SK-N-SH treated with all-trans-retinoic acid at 6 μM for 48 hours (cell line): ENCODE data around the gene LUC7L3.

Experiments used
- CREB5 ChIP-seq: fragments of 250-450 bp; sonication (Bioruptor Pico); IDR thresholded peaks from 2 replicates; pipeline ENCODE4 v1.5.1; 2020; ENCODE audit warnings: low read depth, mild to moderate bottlenecking, moderate library complexity
- CSDC2 ChIP-seq: fragments of 250-450 bp; sonication (Bioruptor Pico); IDR thresholded peaks from 2 replicates; pipeline ENCODE4 v1.5.0; 2020; ENCODE audit warnings: mild to moderate bottlenecking, moderate library complexity
- ESRRG ChIP-seq: fragments of 250-450 bp; sonication (Bioruptor Pico); IDR thresholded peaks from 2 replicates; pipeline ENCODE4 v1.6.1; 2021; ENCODE audit warnings: mild to moderate bottlenecking
- ISL1 ChIP-seq: fragments of 250-450 bp; sonication (Bioruptor Pico); IDR thresholded peaks from 2 replicates; pipeline ENCODE4 v2.1.2; 2022; ENCODE audit warnings: mild to moderate bottlenecking, moderate library complexity
- OSR1 ChIP-seq: fragments of 250-450 bp; sonication (Bioruptor Pico); IDR thresholded peaks from 2 replicates; pipeline ENCODE4 v1.8.0; 2022; ENCODE audit warnings: moderate library complexity, mild to moderate bottlenecking, inconsistent platforms
- RARB ChIP-seq: fragments of 250-450 bp; sonication (Bioruptor Pico); IDR thresholded peaks from 2 replicates; pipeline ENCODE4 v1.8.0; 2021; ENCODE audit warnings: mild to moderate bottlenecking, moderate library complexity
- SNAI2 ChIP-seq: fragments of 250-450 bp; sonication (Bioruptor Pico); IDR thresholded peaks from 2 replicates; pipeline ENCODE4 v1.5.0; 2020; ENCODE audit warnings: mild to moderate bottlenecking, moderate library complexity
- TCF4 ChIP-seq: fragments of 250-450 bp; sonication (Bioruptor Pico); IDR thresholded peaks from 2 replicates; pipeline ENCODE4 v1.8.0; 2021; ENCODE audit warnings: mild to moderate bottlenecking, moderate library complexity, borderline replicate concordance
- TOX ChIP-seq: fragments of 250-450 bp; sonication (Bioruptor Pico); IDR thresholded peaks from 2 replicates; pipeline ENCODE4 v1.8.0; 2021; ENCODE audit warnings: mild to moderate bottlenecking, moderate library complexity, borderline replicate concordance
- TSHZ2 ChIP-seq: fragments of 250-450 bp; sonication (Bioruptor Pico); IDR thresholded peaks from 2 replicates; pipeline ENCODE4 v1.5.0; 2020; ENCODE audit warnings: mild to moderate bottlenecking, moderate library complexity
- ZFP3 ChIP-seq: fragments of 250-450 bp; sonication (Bioruptor Pico); IDR thresholded peaks from 2 replicates; pipeline ENCODE4 v1.5.0; 2020; ENCODE audit warnings: mild to moderate bottlenecking, moderate library complexity
- ZNF565 ChIP-seq: fragments of 450-650 bp; formaldehyde crosslinking; conservative IDR thresholded peaks from 2 replicates; pipeline ENCODE4 v1.5.0; 2020; ENCODE audit warnings: low read depth, mild to moderate bottlenecking, moderate library complexity
- ZNF8 ChIP-seq: fragments of 450-650 bp; formaldehyde crosslinking; IDR thresholded peaks from 2 replicates; pipeline ENCODE4 v1.5.0; 2020; ENCODE audit warnings: mild to moderate bottlenecking, moderate library complexity
- TF ChIP-seq, protein P1 (sequence below): fragments of 250-450 bp; sonication (Bioruptor Pico); IDR thresholded peaks from 2 replicates; pipeline ENCODE4 v1.8.0; 2020; ENCODE audit warnings: mild to moderate bottlenecking, moderate library complexity, borderline replicate concordance

DNA sequence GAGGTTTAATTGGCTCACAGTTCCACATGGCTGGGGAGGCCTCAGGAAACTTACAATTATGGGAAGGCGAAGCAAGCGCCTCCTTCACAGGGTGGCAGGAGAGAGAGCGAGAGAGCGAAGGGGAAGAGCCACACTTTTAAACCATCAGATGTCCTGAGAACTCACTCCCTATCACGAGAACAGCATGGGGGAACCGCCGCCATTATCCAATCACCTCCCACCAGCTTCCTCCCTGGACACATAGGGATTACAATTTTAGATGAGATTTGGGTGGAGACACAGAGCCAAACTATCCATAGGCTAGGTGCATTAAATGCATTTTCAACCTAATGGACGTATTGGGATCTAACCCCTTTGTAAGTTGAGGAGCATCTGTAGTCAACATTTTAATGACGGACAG is 6.8 kb upstream of the LUC7L3 start:
- TF ChIP-seq RARB (CRISPR knock-in tag), result no peak
- TF ChIP-seq CREB5 (CRISPR knock-in tag), result no peak
- TF ChIP-seq ZNF565, result no peak
- no peak for TF ChIP-seq ZFP3 (CRISPR knock-in tag)
- no peak for TF ChIP-seq ISL1 (CRISPR knock-in tag)
- no peak for TF ChIP-seq TCF4
- TF ChIP-seq TSHZ2, result no peak
- TF ChIP-seq SNAI2 (CRISPR knock-in tag), result no peak
- no peak for TF ChIP-seq CSDC2 (CRISPR knock-in tag)
- no peak for TF ChIP-seq ESRRG (CRISPR knock-in tag)
- TF ChIP-seq, protein P1, sequence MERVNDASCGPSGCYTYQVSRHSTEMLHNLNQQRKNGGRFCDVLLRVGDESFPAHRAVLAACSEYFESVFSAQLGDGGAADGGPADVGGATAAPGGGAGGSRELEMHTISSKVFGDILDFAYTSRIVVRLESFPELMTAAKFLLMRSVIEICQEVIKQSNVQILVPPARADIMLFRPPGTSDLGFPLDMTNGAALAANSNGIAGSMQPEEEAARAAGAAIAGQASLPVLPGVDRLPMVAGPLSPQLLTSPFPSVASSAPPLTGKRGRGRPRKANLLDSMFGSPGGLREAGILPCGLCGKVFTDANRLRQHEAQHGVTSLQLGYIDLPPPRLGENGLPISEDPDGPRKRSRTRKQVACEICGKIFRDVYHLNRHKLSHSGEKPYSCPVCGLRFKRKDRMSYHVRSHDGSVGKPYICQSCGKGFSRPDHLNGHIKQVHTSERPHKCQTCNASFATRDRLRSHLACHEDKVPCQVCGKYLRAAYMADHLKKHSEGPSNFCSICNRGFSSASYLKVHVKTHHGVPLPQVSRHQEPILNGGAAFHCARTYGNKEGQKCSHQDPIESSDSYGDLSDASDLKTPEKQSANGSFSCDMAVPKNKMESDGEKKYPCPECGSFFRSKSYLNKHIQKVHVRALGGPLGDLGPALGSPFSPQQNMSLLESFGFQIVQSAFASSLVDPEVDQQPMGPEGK (CRISPR knock-in tag), result no peak
- TF ChIP-seq TOX (CRISPR knock-in tag), result no peak
- no peak for TF ChIP-seq OSR1 (CRISPR knock-in tag)
- TF ChIP-seq ZNF8 (CRISPR knock-in tag), result no peak
